Uterus (tissue), 4 donors: Measurements from ENCODE around the gene BCAS3. TPM values are rescaled to one million over a fixed set of nuclear protein-coding genes. Genes with fewer than 3 reads are reported as not detected.

Experiments used
- DNase-seq, 2 donors: peaks; one replicate each; pipeline ENCODE4 v3.0.0-alpha.2; 2019 to 2020
- H3K27ac ChIP-seq, 2 donors: fragments of 200-600 bp; sonication (generic); 1 replicate in 1 of 2; 2 replicates in 1 of 2; pipeline ENCODE4 v1.5.1; 2016 to 2018
- H3K27me3 ChIP-seq, 2 donors: fragments of 200-600 bp; sonication (generic); one replicate each; pipeline ENCODE4 v1.5.1; 2018 to 2019; ENCODE audit warnings: control low read depth in 1 of 2
- H3K36me3 ChIP-seq, 2 donors: fragments of 200-600 bp; sonication (generic); one replicate each; pipeline ENCODE4 v1.5.1; 2019; ENCODE audit warnings: control low read depth in 1 of 2
- H3K4me1 ChIP-seq, 2 donors: fragments of 200-600 bp; sonication (generic); one replicate each; pipeline ENCODE4 v1.5.1; 2018 to 2019; ENCODE audit warnings: control low read depth in 1 of 2
- H3K4me3 ChIP-seq, 2 donors: fragments of 200-600 bp; sonication (generic); 1 replicate in 1 of 2; 2 replicates in 1 of 2; pipeline ENCODE4 v1.5.1; 2018 to 2019; ENCODE audit warnings: mild to moderate bottlenecking in 1 of 2
- H3K9me3 ChIP-seq, 2 donors: fragments of 200-600 bp; sonication (generic); one replicate each; pipeline ENCODE4 v1.5.1; 2019; ENCODE audit warnings: control low read depth in 1 of 2
- CTCF ChIP-seq, 4 experiments: fragments of 200-600 bp in 2 of 4; fragments of 450-650 bp in 2 of 4; sonication (generic) in 2 of 4; IDR thresholded peaks; one replicate each; pipeline ENCODE4 v1.5.1; 2016 to 2019; ENCODE audit warnings: antibody characterized with exemption in 4 of 4, mild to moderate bottlenecking in 2 of 4, moderate library complexity in 1 of 4
- POLR2A ChIP-seq, 2 donors: fragments of 450-650 bp; IDR thresholded peaks; one replicate each; pipeline ENCODE4 v1.6.1; 2016; ENCODE audit warnings: antibody characterized with exemption in 2 of 2, mild to moderate bottlenecking in 1 of 2, moderate library complexity in 1 of 2
- intact Hi-C: fragments of 100-400 bp; cut with DNase I; formaldehyde crosslinking; loops from one replicate; pipeline ENCODE4 v1.15.1; 2023; ENCODE audit warnings: low total_unique reads
- total RNA-seq, 4 donors: library from RNA; depleted of rRNA in 3 of 4; stranded (reverse); fragments of >200 nt in 3 of 4; gene quantifications; one replicate each; pipeline versions ENCODE4 v1.1.0 to v1.2.4, GENCODE V29; 2014 to 2023
- donor health status: DM: yes; HTN: yes; CAD: no.

BCAS3 gene
- total RNA-seq, 4 donors from 2014 or later, result 42.6 to 147 (median 83.7) TPM

GRCh38 chr17:61185385-61185784 is 507.7 kb downstream of the BCAS3 start:
- intact Hi-C loops, result no loop called here

GRCh38 chr17:61187038-61187437 is 509.4 kb downstream of the BCAS3 start:
- intact Hi-C loops, result no loop called here
- no peak overlapping the region for H3K27ac ChIP-seq
- no peak overlapping the region for H3K4me3 ChIP-seq
- no peaks in the 10 kb centered on the region for H3K4me1 ChIP-seq
- TF ChIP-seq CTCF (IDR thresholded peaks at IDR 0.05) (no peak), POLR2A (IDR thresholded peaks at IDR 0.05) (no peak)
- no peaks in the 10 kb centered on the region for H3K36me3 ChIP-seq
- DNase-seq, result no peak
- no peaks in the 10 kb centered on the region for H3K27me3 ChIP-seq
- H3K9me3 ChIP-seq, result no peaks in the 10 kb centered on the region

More at GRCh38 chr17:61185385-61185784, 507.7 kb downstream of the BCAS3 start:
- H3K4me1 ChIP-seq, result no peaks in the 10 kb centered on the region
- no peaks in the 10 kb centered on the region for H3K9me3 ChIP-seq
- H3K4me3 ChIP-seq, result no peak overlapping the region
- no peaks in the 10 kb centered on the region for H3K27me3 ChIP-seq
- no peak for DNase-seq
- TF ChIP-seq CTCF (IDR thresholded peaks at IDR 0.05) (no peak), POLR2A (IDR thresholded peaks at IDR 0.05) (no peak)
- H3K36me3 ChIP-seq, result no peaks in the 10 kb centered on the region
- H3K27ac ChIP-seq, result no peak overlapping the region

- Histone ChIP-seq H3K4me3 (no peak overlapping the region), H3K27ac (no peak overlapping the region), H3K27me3 (no peaks in the 10 kb centered on the region), H3K9me3 (no peaks in the 10 kb centered on the region), H3K36me3 (no peaks in the 10 kb centered on the region), H3K4me1 (no peaks in the 10 kb centered on the region)
- intact Hi-C loops, result no loop called here
- no peak for DNase-seq
- TF ChIP-seq CTCF (IDR thresholded peaks at IDR 0.05) (no peak), POLR2A (IDR thresholded peaks at IDR 0.05) (no peak)
These were observed 510.4 kb downstream of the BCAS3 start for GRCh38 chr17:61188081-61188480.

- no peak for DNase-seq
- TF ChIP-seq POLR2A (IDR thresholded peaks at IDR 0.05), result no peak
- no peak for TF ChIP-seq CTCF (IDR thresholded peaks at IDR 0.05)
- intact Hi-C loops, result no loop called here
These were observed 512.3 kb downstream of the BCAS3 start for GRCh38 chr17:61189968-61190367.

GRCh38 chr17:61196302-61196704 is 518.7 kb downstream of the BCAS3 start:
- no peak for DNase-seq
- H3K4me3 ChIP-seq, result no peak overlapping the region
- H3K27me3 ChIP-seq, result no peaks in the 10 kb centered on the region
- no peaks in the 10 kb centered on the region for H3K9me3 ChIP-seq
- no peaks in the 10 kb centered on the region for H3K4me1 ChIP-seq
- intact Hi-C loops, result no loop called here
- H3K36me3 ChIP-seq, result no peaks in the 10 kb centered on the region
- no peak for TF ChIP-seq CTCF (IDR thresholded peaks at IDR 0.05)
- no peak for TF ChIP-seq POLR2A (IDR thresholded peaks at IDR 0.05)
- no peak overlapping the region for H3K27ac ChIP-seq

More at GRCh38 chr17:61189968-61190367, 512.3 kb downstream of the BCAS3 start:
- no peaks in the 10 kb centered on the region for H3K9me3 ChIP-seq
- H3K27me3 ChIP-seq, result no peaks in the 10 kb centered on the region
- no peaks in the 10 kb centered on the region for H3K4me1 ChIP-seq
- H3K4me3 ChIP-seq, result no peak overlapping the region
- no peaks in the 10 kb centered on the region for H3K36me3 ChIP-seq
- no peak overlapping the region for H3K27ac ChIP-seq
